Measurements from ENCODE around the gene ZFP1. TPM values are rescaled to one million over a fixed set of nuclear protein-coding genes. Genes with fewer than 3 reads are reported as not detected.

Gene ZFP1
- total RNA-seq, 1 experiment from 2014 or later, result 15.3 TPM

DNA sequence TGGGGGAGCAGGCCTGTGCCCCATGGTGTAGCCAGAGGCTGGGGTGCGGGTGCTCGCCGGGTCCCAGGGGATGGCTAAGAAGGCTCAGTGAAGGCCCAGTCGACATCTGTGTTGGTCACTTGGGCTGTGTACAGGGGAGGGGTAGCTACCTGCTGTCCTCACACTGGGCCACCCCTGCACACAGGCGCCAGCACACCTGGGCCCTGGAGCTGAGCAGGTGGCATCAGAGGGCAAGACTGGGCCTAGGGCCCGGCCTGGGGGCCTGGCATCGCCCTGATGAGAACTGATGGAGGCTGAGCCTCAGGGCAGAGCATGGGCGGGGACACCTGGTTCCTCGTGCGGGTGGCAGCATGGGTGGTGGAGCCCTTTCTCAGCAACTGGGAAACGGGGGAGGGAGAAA lies 59.5 kb downstream of the ZFP1 start:
- H3K18ac ChIP-seq (ENCODE audit: insufficient read length, low read depth, low read length), result no peak overlapping the region
- no peak overlapping the region for H3K4ac ChIP-seq (ENCODE audit: low read depth, low read length)
- no peak overlapping the region for H3K9ac ChIP-seq (ENCODE audit: extremely low read depth, insufficient read length, low read length)
- H3K79me2 ChIP-seq (ENCODE audit: insufficient read depth, low read length), result no peaks in the 10 kb centered on the region
- no peak overlapping the region for H2BK20ac ChIP-seq (ENCODE audit: low read depth, low read length, poor library complexity, severe bottlenecking)
- no peaks in the 10 kb centered on the region for H3K23me2 ChIP-seq (ENCODE audit: insufficient read length, low read depth, low read length, poor library complexity, severe bottlenecking)
- no peak overlapping the region for H2AK5ac ChIP-seq (ENCODE audit: insufficient read length, low read length)
- TF ChIP-seq, protein P1, sequence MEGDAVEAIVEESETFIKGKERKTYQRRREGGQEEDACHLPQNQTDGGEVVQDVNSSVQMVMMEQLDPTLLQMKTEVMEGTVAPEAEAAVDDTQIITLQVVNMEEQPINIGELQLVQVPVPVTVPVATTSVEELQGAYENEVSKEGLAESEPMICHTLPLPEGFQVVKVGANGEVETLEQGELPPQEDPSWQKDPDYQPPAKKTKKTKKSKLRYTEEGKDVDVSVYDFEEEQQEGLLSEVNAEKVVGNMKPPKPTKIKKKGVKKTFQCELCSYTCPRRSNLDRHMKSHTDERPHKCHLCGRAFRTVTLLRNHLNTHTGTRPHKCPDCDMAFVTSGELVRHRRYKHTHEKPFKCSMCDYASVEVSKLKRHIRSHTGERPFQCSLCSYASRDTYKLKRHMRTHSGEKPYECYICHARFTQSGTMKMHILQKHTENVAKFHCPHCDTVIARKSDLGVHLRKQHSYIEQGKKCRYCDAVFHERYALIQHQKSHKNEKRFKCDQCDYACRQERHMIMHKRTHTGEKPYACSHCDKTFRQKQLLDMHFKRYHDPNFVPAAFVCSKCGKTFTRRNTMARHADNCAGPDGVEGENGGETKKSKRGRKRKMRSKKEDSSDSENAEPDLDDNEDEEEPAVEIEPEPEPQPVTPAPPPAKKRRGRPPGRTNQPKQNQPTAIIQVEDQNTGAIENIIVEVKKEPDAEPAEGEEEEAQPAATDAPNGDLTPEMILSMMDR (conservative IDR thresholded peaks at IDR 0.05), result no peak
- no peak overlapping the region for H3K27ac ChIP-seq (ENCODE audit: insufficient read length, low read depth, low read length)
- no peaks in the 10 kb centered on the region for H4K20me1 ChIP-seq (ENCODE audit: control insufficient read depth, insufficient read depth, insufficient read length)
- no peak overlapping the region for H3T11ph ChIP-seq (ENCODE audit: low read length)
- no peaks in the 10 kb centered on the region for H3K27me3 ChIP-seq (ENCODE audit: insufficient read depth, low read length)
- no peak overlapping the region for H3K56ac ChIP-seq (ENCODE audit: insufficient read length, low read depth, low read length)
- no peak overlapping the region for H3K23ac ChIP-seq (ENCODE audit: insufficient read length, low read depth, low read length)
- no peak overlapping the region for H3K4me2 ChIP-seq (ENCODE audit: insufficient read depth, insufficient read length, low read length)
- H2BK15ac ChIP-seq (ENCODE audit: low read depth, low read length), result no peak overlapping the region
- Mint-ChIP-seq H3K9me3 (no peaks in the 10 kb centered on the region), H3K27me3 (ENCODE audit: low read depth) (no peaks in the 10 kb centered on the region; the same call in 1 of the 2 replicates), H3K27ac (no peak overlapping the region), H3K36me3 (ENCODE audit: insufficient read depth in 1 of 3, low read depth in 3 of 3) (no peaks in the 10 kb centered on the region), H3K4me1 (peaks cover 6 to 16% of the 10 kb centered on the region in 2 experiments), H3K4me3 (no peak overlapping the region)
- no peaks in the 10 kb centered on the region for H3K79me1 ChIP-seq (ENCODE audit: insufficient read depth, low read depth, low read length, poor library complexity, severe bottlenecking)
- H4K91ac ChIP-seq (ENCODE audit: insufficient read length, low read depth, low read length), result no peak overlapping the region
- H2AFZ ChIP-seq (ENCODE audit: low read length), result no peak overlapping the region
- H3K14ac ChIP-seq (ENCODE audit: insufficient read depth, low read length), result peak overlapping the region; percentile 35; the same call in 1 of the 2 replicates
- H3K4me1 ChIP-seq (ENCODE audit: insufficient read depth, low read length), result no peaks in the 10 kb centered on the region
- H4K5ac ChIP-seq (ENCODE audit: insufficient read length, low read depth, low read length), result no peak overlapping the region
- no peaks in the 10 kb centered on the region for H3K9me3 ChIP-seq (ENCODE audit: control insufficient read depth, low read depth, low read length)
- no peak overlapping the region for H2BK12ac ChIP-seq (ENCODE audit: insufficient read length, low read depth, low read length)
- no peak overlapping the region for H4K8ac ChIP-seq (replicated peaks; ENCODE audit: insufficient read length, low read depth, low read length)
- no peak for DNase-seq
- no peak overlapping the region for H2BK120ac ChIP-seq (ENCODE audit: low read depth, low read length, poor library complexity, severe bottlenecking)
- H2BK5ac ChIP-seq (ENCODE audit: insufficient read length, low read length), result no peak overlapping the region
- WGBS (ENCODE audit: extremely low coverage, insufficient read length, low lambda C conversion rate), result no CpG with 5 or more reads among the region's 11 CpGs
